ENCODE results near the gene ARHGEF2.
"Not testable (repeated sequence)": the region's sequence is repeated elsewhere in the genome, so short reads cannot be mapped to it uniquely, and the experiment has no call there.

The ARHGEF2 gene

GRCh38 chr1:155942578-155943141, 35.7 kb downstream of the ARHGEF2 start:
- DNase-seq: no peak

- DNase-seq: no peak
Observed at GRCh38 chr1:155941845-155942531, 36.4 kb downstream of the ARHGEF2 start.

GRCh38 chr1:155940993-155941844, 37.1 kb downstream of the ARHGEF2 start, which contains the start of gene RXFP4:
Gene RXFP4, plus strand, starts transcription at chr1:155941638. Its CDS starts 72 bp downstream, at chr1:155941710.
- no peak for DNase-seq

GRCh38 chr1:155940482-155940992, 37.8 kb downstream of the ARHGEF2 start:
- DNase-seq: no peak

- no peak for DNase-seq
Observed at GRCh38 chr1:155938220-155938627, 40.1 kb downstream of the ARHGEF2 start.

GRCh38 chr1:155934936-155935590, 43.3 kb downstream of the ARHGEF2 start:
- no peak for DNase-seq

GRCh38 chr1:155934097-155934935, 44.0 kb downstream of the ARHGEF2 start, which contains the start of gene KHDC4:
Gene KHDC4, minus strand, starts transcription at chr1:155934413. Its CDS starts 40 bp downstream, at chr1:155934373.
- peak; percentile 83 to 94 for DNase-seq

- DNase-seq: no peak
Observed at GRCh38 chr1:155933591-155934096, 44.7 kb downstream of the ARHGEF2 start.

- DNase-seq: no peak
Observed at GRCh38 chr1:155932487-155932886, 45.9 kb downstream of the ARHGEF2 start.

GRCh38 chr1:155932081-155932480, 46.3 kb downstream of the ARHGEF2 start:
- DNase-seq: no peak

GRCh38 chr1:155931332-155932038, 46.9 kb downstream of the ARHGEF2 start:
- no peak for DNase-seq

- DNase-seq: not testable (repeated sequence)
Observed at GRCh38 chr1:155930725-155931124, 47.6 kb downstream of the ARHGEF2 start.

- no peak for DNase-seq
Observed at GRCh38 chr1:155929057-155929456, 49.3 kb downstream of the ARHGEF2 start.

- no peak for DNase-seq
Observed at GRCh38 chr1:155925506-155925905, 52.8 kb downstream of the ARHGEF2 start.

- DNase-seq: no peak
Observed at GRCh38 chr1:155920717-155921116, 57.6 kb downstream of the ARHGEF2 start.

GRCh38 chr1:155919801-155920200, 58.5 kb downstream of the ARHGEF2 start:
- no peak for DNase-seq

GRCh38 chr1:155918660-155919059, 59.7 kb downstream of the ARHGEF2 start:
- DNase-seq: no peak

- no peak for DNase-seq
Observed at GRCh38 chr1:155913969-155914757, 64.2 kb downstream of the ARHGEF2 start.

GRCh38 chr1:155912056-155912536, 66.3 kb downstream of the ARHGEF2 start:
- no peak for DNase-seq
